ENCODE results near the gene SHPK.

The SHPK gene

GRCh38 chr17:3663102-3664011, 27.3 kb upstream of the SHPK start:
- TF ChIP-seq ZNF169 (tag by site-specific recombination; IDR thresholded peaks at IDR 0.05), result no peak
- no peak for TF ChIP-seq ZNF24 (tag by site-specific recombination; IDR thresholded peaks at IDR 0.05)
- no peak for TF ChIP-seq ZEB2 (tag by site-specific recombination; IDR thresholded peaks at IDR 0.05)
- CTCF ChIA-PET, result interaction anchor here (1.4 kb wide), 1 partner anchor 16 kb away, joined by 4 read pairs; no protein-coding TSS in a partner anchor
- Histone ChIP-seq H3K9me3 (ENCODE audit: control insufficient read depth, insufficient read depth, low read depth, low read length) (no peaks in the 10 kb centered on the region), H3K4me1 (ENCODE audit: control insufficient read depth, insufficient read depth, low read length) (0 out of 2 replicates have a peak, but pooled peaks cover 3% of the 10 kb centered on the region), H3K4me3 (ENCODE audit: low read depth, low read length) (no peak overlapping the region), H3K36me3 (ENCODE audit: control insufficient read depth in 2 of 2, insufficient read depth in 1 of 2, low read length in 2 of 2) (peaks cover 0 to 47% of the 10 kb centered on the region in 2 experiments; a peak in 1 of 3 replicates), H3K27ac (ENCODE audit: extremely low read depth, low read depth, low read length) (no peak overlapping the region)
- POLR2A ChIA-PET, result interaction anchor here (1.5 to 2.1 kb wide), 2 partner anchors 14 to 27 kb away, joined by 4 to 13 read pairs; partner anchors contain the start of genes CTNS and SHPK

- no peaks in the 10 kb centered on the region for H3K4me1 ChIP-seq (ENCODE audit: control insufficient read depth, insufficient read depth, low read length)
- H3K4me3 ChIP-seq (ENCODE audit: low read depth, low read length), result no peak overlapping the region
- no peaks in the 10 kb centered on the region for H3K9me3 ChIP-seq (ENCODE audit: control insufficient read depth, insufficient read depth, low read depth, low read length)
- CTCF ChIA-PET, result interaction anchor here (0.7 kb wide), 1 partner anchor 78 kb away, joined by 3 read pairs; no protein-coding TSS in a partner anchor
- H3K27ac ChIP-seq (ENCODE audit: extremely low read depth, low read depth, low read length), result no peak overlapping the region
- POLR2A ChIA-PET, result interaction anchor here (0.5 to 5.4 kb wide), 5 partner anchors 7 to 138 kb away, joined by 3 to 26 read pairs (median 6); partner anchors contain the start of genes CTNS, SHPK and TAX1BP3
- no peak for TF ChIP-seq ZNF518A (tag by site-specific recombination; conservative IDR thresholded peaks at IDR 0.05; ENCODE audit: low read depth)
- no peak for TF ChIP-seq ZNF624 (tag by site-specific recombination; IDR thresholded peaks at IDR 0.05)
- TF ChIP-seq ZNF549 (tag by site-specific recombination; IDR thresholded peaks at IDR 0.05), result no peak
- no peak for TF ChIP-seq GLI2 (tag by site-specific recombination; IDR thresholded peaks at IDR 0.05; ENCODE audit: borderline replicate concordance, low read depth)
- no peak for TF ChIP-seq ZNF394 (tag by site-specific recombination; IDR thresholded peaks at IDR 0.05; ENCODE audit: borderline replicate concordance)
- no peak for TF ChIP-seq ZIC2 (tag by site-specific recombination; IDR thresholded peaks at IDR 0.05)
- TF ChIP-seq ZNF10 (tag by site-specific recombination; IDR thresholded peaks at IDR 0.05), result no peak
- TF ChIP-seq PRDM10 (tag by site-specific recombination; IDR thresholded peaks at IDR 0.05), result no peak
- H3K36me3 ChIP-seq (ENCODE audit: control insufficient read depth in 2 of 2, insufficient read depth in 1 of 2, low read length in 2 of 2), result peaks cover 0 to 57% of the 10 kb centered on the region in 2 experiments; a peak in 1 of 3 replicates
Measured at GRCh38 chr17:3660311-3660891, 24.4 kb upstream of the SHPK start.

All from HEK293 (cell line).